ENCODE data around the gene TMEM129. TPM values are rescaled to one million over a fixed set of nuclear protein-coding genes. Genes with fewer than 3 reads are reported as not detected.
A peak's percentile ranks its signal among the peaks of the same experiment; 100 is the strongest.

The TMEM129 gene
- total and polyA plus RNA-seq, 10 of the 15 experiments (the other 5 are each of a cell fraction or from before 2014, with no cell fraction given) = 0.19 to 24.9 (median 13.2) TPM

DNA sequence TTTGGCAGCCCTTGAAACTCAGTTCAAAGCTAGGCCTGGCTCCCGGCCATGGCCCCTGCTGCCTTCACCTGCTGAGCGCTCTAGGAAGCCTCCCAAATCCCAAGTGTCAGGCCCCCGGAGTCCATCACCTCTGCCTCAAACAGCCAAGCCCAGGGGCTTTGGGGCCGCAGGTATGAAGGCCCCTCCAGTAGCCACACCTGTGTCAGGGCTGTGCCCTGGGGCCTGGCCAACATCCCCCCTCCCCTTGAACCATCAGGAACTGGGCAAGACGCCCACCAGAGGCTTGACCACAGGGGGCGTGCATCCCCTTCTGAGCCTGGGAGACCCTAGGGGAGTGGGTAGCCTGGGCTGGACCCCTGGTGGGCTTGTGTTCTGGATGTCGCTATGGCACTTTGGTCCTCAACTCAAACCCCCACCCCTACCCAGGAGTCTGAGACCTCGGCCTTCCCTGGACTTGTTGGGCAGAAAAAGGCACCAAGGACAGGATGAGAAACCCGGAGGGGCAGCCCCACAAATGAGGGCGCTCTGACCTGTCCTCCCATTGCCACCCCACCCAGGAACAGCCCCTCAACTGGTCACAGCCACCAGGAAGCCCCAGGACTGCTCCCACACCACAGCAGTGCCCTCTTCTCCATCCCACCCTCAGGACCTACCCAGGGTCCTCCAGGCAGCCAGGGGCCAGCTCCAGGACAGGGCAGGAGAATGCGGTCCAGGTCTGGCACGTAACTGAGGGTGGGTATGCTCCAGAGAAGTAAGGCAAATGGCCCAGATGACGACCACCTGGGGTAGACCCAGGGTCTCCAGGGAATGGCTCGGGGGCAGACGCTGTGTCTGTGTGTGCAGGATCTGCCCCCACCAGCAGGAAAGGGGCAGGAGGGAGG is 4.8 kb downstream of the TMEM129 start:
- ChIA-PET POLR2A (no interaction called here), RAD21 (ENCODE audit: unreplicated experiment) (interaction anchor here (1.3 to 2.5 kb wide), 2 partner anchors 8 to 23 kb away, joined by 3 to 14 read pairs; no protein-coding TSS in a partner anchor), SMC1A (ENCODE audit: uncharacterized antibody, unreplicated experiment) (interaction anchor here (1.2 kb wide), 1 partner anchor 23 kb away, joined by 3 read pairs; no protein-coding TSS in a partner anchor), CTCF (interaction anchor here (0.7 to 16.2 kb wide), 2 partner anchors 13 to 23 kb away, joined by 3 to 258 read pairs; no protein-coding TSS in a partner anchor)
- Histone ChIP-seq H3K36me3 (ENCODE audit: control insufficient read depth in 2 of 2, insufficient read depth in 2 of 2, low read length in 1 of 2) (peaks cover 4 to 6% of the 10 kb centered on the region in 2 experiments), H4K20me1 (ENCODE audit: control insufficient read depth, insufficient read depth) (peaks cover 4% of the 10 kb centered on the region), H3K27ac (ENCODE audit: control insufficient read depth, insufficient read depth) (no peak overlapping the region), H3K4me1 (ENCODE audit: control insufficient read depth, insufficient read depth, low read length) (peaks cover 29% of the 10 kb centered on the region), H2AFZ (ENCODE audit: control insufficient read depth, low read depth, low read length) (no peak overlapping the region), H3K4me2 (ENCODE audit: control insufficient read depth, insufficient read depth) (peak overlapping the region; percentile 49), H3K27me3 (replicated peaks in 1 of 2; ENCODE audit: control insufficient read depth in 2 of 2, insufficient read depth in 2 of 2, low read length in 1 of 2) (no peaks in the 10 kb centered on the region), H3K9me3 (replicated peaks; ENCODE audit: control insufficient read depth, insufficient read depth, low read length) (no peaks in the 10 kb centered on the region), H3K4me3 (no peak overlapping the region), H3K9ac (ENCODE audit: control insufficient read depth, insufficient read depth, low read length) (no peak overlapping the region), H3K79me2 (ENCODE audit: control insufficient read depth, insufficient read depth, low read length) (peaks cover 68% of the 10 kb centered on the region)
- DNase-seq (ENCODE audit: low read depth, low spot score) (no peak), ATAC-seq (no peak), FAIRE-seq (no peak)
- TF ChIP-seq SIN3A (IDR thresholded peaks at IDR 0.05; ENCODE audit: low read depth, low read length) (no peak), RFX5 (IDR thresholded peaks at IDR 0.05; ENCODE audit: low read depth, low read length) (no peak), RUNX3 (IDR thresholded peaks at IDR 0.05; ENCODE audit: low read length) (no peak), MEF2B (IDR thresholded peaks at IDR 0.05; ENCODE audit: partially characterized antibody, poor library complexity, severe bottlenecking) (no peak), EGR1 (IDR thresholded peaks at IDR 0.05; ENCODE audit: borderline replicate concordance in 1 of 2, low read depth in 2 of 2, low read length in 2 of 2) (no peak), NFYA (IDR thresholded peaks at IDR 0.05; ENCODE audit: borderline replicate concordance, low read depth, low read length) (no peak), PML (IDR thresholded peaks at IDR 0.05; ENCODE audit: low read length) (no peak), ASH2L (IDR thresholded peaks at IDR 0.05; ENCODE audit: borderline replicate concordance, low read depth) (no peak), CBX5 (IDR thresholded peaks at IDR 0.05; ENCODE audit: low read depth) (no peak), BHLHE40 (IDR thresholded peaks at IDR 0.05; ENCODE audit: borderline replicate concordance in 1 of 2, low read depth in 2 of 2, low read length in 1 of 2) (no peak), MXI1 (IDR thresholded peaks at IDR 0.05; ENCODE audit: low read depth, low read length) (no peak), NFYB (IDR thresholded peaks at IDR 0.05; ENCODE audit: insufficient read depth, low read depth, low read length) (no peak), SUPT20H (IDR thresholded peaks at IDR 0.05; ENCODE audit: borderline replicate concordance, control insufficient read depth, low read depth, low read length) (no peak)
- TF ChIP-seq, protein P1, sequence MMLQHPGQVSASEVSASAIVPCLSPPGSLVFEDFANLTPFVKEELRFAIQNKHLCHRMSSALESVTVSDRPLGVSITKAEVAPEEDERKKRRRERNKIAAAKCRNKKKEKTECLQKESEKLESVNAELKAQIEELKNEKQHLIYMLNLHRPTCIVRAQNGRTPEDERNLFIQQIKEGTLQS (IDR thresholded peaks at IDR 0.05; ENCODE audit: borderline replicate concordance, extremely low read depth, low read depth, low read length) = no peak
- TF ChIP-seq, protein P2, sequence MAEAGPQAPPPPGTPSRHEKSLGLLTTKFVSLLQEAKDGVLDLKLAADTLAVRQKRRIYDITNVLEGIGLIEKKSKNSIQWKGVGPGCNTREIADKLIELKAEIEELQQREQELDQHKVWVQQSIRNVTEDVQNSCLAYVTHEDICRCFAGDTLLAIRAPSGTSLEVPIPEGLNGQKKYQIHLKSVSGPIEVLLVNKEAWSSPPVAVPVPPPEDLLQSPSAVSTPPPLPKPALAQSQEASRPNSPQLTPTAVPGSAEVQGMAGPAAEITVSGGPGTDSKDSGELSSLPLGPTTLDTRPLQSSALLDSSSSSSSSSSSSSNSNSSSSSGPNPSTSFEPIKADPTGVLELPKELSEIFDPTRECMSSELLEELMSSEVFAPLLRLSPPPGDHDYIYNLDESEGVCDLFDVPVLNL (IDR thresholded peaks at IDR 0.05; ENCODE audit: low read depth, low read length) = no peak
- TF ChIP-seq, protein P3, sequence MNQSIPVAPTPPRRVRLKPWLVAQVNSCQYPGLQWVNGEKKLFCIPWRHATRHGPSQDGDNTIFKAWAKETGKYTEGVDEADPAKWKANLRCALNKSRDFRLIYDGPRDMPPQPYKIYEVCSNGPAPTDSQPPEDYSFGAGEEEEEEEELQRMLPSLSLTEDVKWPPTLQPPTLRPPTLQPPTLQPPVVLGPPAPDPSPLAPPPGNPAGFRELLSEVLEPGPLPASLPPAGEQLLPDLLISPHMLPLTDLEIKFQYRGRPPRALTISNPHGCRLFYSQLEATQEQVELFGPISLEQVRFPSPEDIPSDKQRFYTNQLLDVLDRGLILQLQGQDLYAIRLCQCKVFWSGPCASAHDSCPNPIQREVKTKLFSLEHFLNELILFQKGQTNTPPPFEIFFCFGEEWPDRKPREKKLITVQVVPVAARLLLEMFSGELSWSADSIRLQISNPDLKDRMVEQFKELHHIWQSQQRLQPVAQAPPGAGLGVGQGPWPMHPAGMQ (IDR thresholded peaks at IDR 0.05; ENCODE audit: borderline replicate concordance) = no peak
- BruUV-seq (replicated peaks) = no TSS peak
- intact Hi-C loops (cut with micrococcal nuclease; ENCODE audit: unreplicated experiment) (no loop called here), in situ Hi-C loops (cut with MboI) (no loop called here)
- WGBS (ENCODE audit: insufficient coverage, insufficient replicate concordance, low lambda C conversion rate, missing lambda C conversion rate) = 79% methylated on average over 15 of the region's 15 CpGs

All from GM12878 (cell line).